SK-N-SH (cell line): ENCODE measurements around the gene CD274.

Source experiments
- EP300 ChIP-seq, 2 experiments: IDR thresholded peaks; 2 replicates each; pipeline versions ENCODE4 v1.4.0 to v1.6.1; 2012; ENCODE audit warnings: borderline replicate concordance in 1 of 2, low read depth in 1 of 2, low read length in 1 of 2
- JUND ChIP-seq: IDR thresholded peaks from 2 replicates; pipeline ENCODE4 v1.4.0; 2012
- MEF2A ChIP-seq: IDR thresholded peaks from 2 replicates; pipeline ENCODE4 v1.4.0; 2012; ENCODE audit warnings: low read depth, borderline replicate concordance
- NFIC ChIP-seq: IDR thresholded peaks from 2 replicates; pipeline ENCODE4 v1.4.0; 2012; ENCODE audit warnings: borderline replicate concordance
- POLR2AphosphoS5 ChIP-seq: IDR thresholded peaks from 2 replicates; pipeline ENCODE4 v1.6.1; 2012; ENCODE audit warnings: low read depth, low read length
- RAD21 ChIP-seq: IDR thresholded peaks from 2 replicates; pipeline ENCODE4 v1.6.1; 2012; ENCODE audit warnings: mild to moderate bottlenecking, low read length
- RFX5 ChIP-seq: IDR thresholded peaks from 2 replicates; pipeline ENCODE4 v1.6.1; 2012; ENCODE audit warnings: mild to moderate bottlenecking, improper control_type of control experiment, low read length
- SIN3A ChIP-seq: IDR thresholded peaks from 2 replicates; pipeline ENCODE4 v1.6.1; 2012; ENCODE audit warnings: low read depth, mild to moderate bottlenecking, low read length, moderate library complexity, borderline replicate concordance
- SMC3 ChIP-seq: IDR thresholded peaks from 2 replicates; pipeline ENCODE4 v1.6.1; 2012; ENCODE audit warnings: low read depth, low read length, improper control_type of control experiment
- TF ChIP-seq, protein P1 (sequence below): fragments of 150-350 bp; IDR thresholded peaks from 2 replicates; pipeline ENCODE4 v1.6.1; 2017; ENCODE audit warnings: antibody characterized with exemption, low read length, low read depth, borderline replicate concordance
- TF ChIP-seq, protein P2 (sequence below): fragments of 200-600 bp; sonication (generic); IDR thresholded peaks from 2 replicates; pipeline ENCODE4 v1.6.1; 2017; ENCODE audit warnings: antibody characterized with exemption, mild to moderate bottlenecking, moderate library complexity
- TF ChIP-seq, protein P3 (sequence below): IDR thresholded peaks from 2 replicates; pipeline ENCODE4 v1.6.1; 2012; ENCODE audit warnings: mild to moderate bottlenecking, low read depth, low read length, moderate library complexity
- TF ChIP-seq, protein P4 (sequence below): IDR thresholded peaks from 2 replicates; pipeline ENCODE4 v1.4.0; 2012; ENCODE audit warnings: low read depth
- TF ChIP-seq, protein P5 (sequence below): IDR thresholded peaks from 2 replicates; pipeline ENCODE4; 2012

DNA sequence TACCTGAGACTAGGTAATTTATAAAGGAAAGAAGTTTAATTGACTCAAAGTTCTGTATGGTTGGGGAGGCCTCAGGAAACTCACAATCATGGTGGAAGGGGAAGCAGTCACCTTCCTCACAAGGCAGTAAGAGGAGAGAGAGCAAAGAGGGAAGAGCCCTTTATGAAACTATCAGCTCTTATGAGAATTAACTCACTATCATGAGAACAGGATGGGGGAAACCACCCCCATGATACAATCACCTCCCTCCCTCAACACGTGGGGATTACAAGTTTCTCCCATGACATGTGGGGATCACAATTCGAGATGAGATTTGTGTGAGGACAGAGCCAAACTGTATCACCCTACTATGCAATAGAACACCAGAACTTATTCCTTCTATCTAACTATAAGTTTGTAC is 27.9 kb downstream of the CD274 start:
- no peak for TF ChIP-seq POLR2AphosphoS5
- TF ChIP-seq, protein P1, sequence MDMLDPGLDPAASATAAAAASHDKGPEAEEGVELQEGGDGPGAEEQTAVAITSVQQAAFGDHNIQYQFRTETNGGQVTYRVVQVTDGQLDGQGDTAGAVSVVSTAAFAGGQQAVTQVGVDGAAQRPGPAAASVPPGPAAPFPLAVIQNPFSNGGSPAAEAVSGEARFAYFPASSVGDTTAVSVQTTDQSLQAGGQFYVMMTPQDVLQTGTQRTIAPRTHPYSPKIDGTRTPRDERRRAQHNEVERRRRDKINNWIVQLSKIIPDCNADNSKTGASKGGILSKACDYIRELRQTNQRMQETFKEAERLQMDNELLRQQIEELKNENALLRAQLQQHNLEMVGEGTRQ: no peak
- TF ChIP-seq, protein P2, sequence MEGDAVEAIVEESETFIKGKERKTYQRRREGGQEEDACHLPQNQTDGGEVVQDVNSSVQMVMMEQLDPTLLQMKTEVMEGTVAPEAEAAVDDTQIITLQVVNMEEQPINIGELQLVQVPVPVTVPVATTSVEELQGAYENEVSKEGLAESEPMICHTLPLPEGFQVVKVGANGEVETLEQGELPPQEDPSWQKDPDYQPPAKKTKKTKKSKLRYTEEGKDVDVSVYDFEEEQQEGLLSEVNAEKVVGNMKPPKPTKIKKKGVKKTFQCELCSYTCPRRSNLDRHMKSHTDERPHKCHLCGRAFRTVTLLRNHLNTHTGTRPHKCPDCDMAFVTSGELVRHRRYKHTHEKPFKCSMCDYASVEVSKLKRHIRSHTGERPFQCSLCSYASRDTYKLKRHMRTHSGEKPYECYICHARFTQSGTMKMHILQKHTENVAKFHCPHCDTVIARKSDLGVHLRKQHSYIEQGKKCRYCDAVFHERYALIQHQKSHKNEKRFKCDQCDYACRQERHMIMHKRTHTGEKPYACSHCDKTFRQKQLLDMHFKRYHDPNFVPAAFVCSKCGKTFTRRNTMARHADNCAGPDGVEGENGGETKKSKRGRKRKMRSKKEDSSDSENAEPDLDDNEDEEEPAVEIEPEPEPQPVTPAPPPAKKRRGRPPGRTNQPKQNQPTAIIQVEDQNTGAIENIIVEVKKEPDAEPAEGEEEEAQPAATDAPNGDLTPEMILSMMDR: no peak
- TF ChIP-seq MEF2A: no peak
- TF ChIP-seq, protein P3, sequence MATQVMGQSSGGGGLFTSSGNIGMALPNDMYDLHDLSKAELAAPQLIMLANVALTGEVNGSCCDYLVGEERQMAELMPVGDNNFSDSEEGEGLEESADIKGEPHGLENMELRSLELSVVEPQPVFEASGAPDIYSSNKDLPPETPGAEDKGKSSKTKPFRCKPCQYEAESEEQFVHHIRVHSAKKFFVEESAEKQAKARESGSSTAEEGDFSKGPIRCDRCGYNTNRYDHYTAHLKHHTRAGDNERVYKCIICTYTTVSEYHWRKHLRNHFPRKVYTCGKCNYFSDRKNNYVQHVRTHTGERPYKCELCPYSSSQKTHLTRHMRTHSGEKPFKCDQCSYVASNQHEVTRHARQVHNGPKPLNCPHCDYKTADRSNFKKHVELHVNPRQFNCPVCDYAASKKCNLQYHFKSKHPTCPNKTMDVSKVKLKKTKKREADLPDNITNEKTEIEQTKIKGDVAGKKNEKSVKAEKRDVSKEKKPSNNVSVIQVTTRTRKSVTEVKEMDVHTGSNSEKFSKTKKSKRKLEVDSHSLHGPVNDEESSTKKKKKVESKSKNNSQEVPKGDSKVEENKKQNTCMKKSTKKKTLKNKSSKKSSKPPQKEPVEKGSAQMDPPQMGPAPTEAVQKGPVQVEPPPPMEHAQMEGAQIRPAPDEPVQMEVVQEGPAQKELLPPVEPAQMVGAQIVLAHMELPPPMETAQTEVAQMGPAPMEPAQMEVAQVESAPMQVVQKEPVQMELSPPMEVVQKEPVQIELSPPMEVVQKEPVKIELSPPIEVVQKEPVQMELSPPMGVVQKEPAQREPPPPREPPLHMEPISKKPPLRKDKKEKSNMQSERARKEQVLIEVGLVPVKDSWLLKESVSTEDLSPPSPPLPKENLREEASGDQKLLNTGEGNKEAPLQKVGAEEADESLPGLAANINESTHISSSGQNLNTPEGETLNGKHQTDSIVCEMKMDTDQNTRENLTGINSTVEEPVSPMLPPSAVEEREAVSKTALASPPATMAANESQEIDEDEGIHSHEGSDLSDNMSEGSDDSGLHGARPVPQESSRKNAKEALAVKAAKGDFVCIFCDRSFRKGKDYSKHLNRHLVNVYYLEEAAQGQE: no peak
- no peak for TF ChIP-seq RFX5
- TF ChIP-seq EP300 (IDR thresholded peaks at IDR 0.05; ENCODE audit: borderline replicate concordance in 1 of 2, low read depth in 1 of 2, low read length in 1 of 2): no peak
- TF ChIP-seq SIN3A: no peak
- no peak for TF ChIP-seq NFIC
- TF ChIP-seq SMC3: no peak
- TF ChIP-seq JUND: no peak
- no peak for TF ChIP-seq RAD21
- TF ChIP-seq, protein P4, sequence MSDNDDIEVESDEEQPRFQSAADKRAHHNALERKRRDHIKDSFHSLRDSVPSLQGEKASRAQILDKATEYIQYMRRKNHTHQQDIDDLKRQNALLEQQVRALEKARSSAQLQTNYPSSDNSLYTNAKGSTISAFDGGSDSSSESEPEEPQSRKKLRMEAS: no peak
- TF ChIP-seq, protein P5, sequence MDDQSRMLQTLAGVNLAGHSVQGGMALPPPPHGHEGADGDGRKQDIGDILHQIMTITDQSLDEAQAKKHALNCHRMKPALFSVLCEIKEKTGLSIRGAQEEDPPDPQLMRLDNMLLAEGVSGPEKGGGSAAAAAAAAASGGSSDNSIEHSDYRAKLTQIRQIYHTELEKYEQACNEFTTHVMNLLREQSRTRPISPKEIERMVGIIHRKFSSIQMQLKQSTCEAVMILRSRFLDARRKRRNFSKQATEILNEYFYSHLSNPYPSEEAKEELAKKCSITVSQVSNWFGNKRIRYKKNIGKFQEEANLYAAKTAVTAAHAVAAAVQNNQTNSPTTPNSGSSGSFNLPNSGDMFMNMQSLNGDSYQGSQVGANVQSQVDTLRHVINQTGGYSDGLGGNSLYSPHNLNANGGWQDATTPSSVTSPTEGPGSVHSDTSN: no peak
